ENCODE measurements around the gene RAB6B.

Gene RAB6B

DNA sequence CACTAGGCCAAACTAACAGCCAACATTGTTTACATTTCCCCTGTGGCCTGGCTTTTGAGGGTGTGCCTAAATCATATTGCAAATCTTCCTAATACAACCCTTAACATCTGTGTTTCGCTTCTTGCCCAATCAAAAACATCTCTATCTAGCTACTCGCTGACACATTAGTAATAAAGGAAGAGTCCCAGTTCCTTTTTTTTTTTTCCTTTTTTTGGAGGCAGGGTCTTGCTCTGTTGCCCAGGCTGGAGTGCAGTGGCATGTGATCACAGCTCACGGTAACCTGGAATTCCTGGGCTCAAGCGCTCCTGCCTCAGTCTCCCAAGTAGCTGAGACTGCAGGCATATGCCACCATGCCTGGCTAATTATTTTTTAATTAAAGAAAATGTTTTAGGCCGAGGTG, 92.2 kb downstream of the RAB6B start:
- ChIA-PET POLR2A (interaction anchor here (0.6 kb wide), 1 partner anchor 16 kb away, joined by 4 read pairs; no protein-coding TSS in a partner anchor), CTCF (interaction anchor here (1.5 to 2.8 kb wide), 2 partner anchors 14 to 16 kb away, joined by 4 to 10 read pairs; no protein-coding TSS in a partner anchor)
- DNase-seq (ENCODE audit: extremely low spot score) = no peak
- TF ChIP-seq, protein P1, sequence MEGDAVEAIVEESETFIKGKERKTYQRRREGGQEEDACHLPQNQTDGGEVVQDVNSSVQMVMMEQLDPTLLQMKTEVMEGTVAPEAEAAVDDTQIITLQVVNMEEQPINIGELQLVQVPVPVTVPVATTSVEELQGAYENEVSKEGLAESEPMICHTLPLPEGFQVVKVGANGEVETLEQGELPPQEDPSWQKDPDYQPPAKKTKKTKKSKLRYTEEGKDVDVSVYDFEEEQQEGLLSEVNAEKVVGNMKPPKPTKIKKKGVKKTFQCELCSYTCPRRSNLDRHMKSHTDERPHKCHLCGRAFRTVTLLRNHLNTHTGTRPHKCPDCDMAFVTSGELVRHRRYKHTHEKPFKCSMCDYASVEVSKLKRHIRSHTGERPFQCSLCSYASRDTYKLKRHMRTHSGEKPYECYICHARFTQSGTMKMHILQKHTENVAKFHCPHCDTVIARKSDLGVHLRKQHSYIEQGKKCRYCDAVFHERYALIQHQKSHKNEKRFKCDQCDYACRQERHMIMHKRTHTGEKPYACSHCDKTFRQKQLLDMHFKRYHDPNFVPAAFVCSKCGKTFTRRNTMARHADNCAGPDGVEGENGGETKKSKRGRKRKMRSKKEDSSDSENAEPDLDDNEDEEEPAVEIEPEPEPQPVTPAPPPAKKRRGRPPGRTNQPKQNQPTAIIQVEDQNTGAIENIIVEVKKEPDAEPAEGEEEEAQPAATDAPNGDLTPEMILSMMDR (IDR thresholded peaks at IDR 0.05; ENCODE audit: control extremely low read depth, extremely low read depth, low read depth, missing control alignments) = no peak

DNA sequence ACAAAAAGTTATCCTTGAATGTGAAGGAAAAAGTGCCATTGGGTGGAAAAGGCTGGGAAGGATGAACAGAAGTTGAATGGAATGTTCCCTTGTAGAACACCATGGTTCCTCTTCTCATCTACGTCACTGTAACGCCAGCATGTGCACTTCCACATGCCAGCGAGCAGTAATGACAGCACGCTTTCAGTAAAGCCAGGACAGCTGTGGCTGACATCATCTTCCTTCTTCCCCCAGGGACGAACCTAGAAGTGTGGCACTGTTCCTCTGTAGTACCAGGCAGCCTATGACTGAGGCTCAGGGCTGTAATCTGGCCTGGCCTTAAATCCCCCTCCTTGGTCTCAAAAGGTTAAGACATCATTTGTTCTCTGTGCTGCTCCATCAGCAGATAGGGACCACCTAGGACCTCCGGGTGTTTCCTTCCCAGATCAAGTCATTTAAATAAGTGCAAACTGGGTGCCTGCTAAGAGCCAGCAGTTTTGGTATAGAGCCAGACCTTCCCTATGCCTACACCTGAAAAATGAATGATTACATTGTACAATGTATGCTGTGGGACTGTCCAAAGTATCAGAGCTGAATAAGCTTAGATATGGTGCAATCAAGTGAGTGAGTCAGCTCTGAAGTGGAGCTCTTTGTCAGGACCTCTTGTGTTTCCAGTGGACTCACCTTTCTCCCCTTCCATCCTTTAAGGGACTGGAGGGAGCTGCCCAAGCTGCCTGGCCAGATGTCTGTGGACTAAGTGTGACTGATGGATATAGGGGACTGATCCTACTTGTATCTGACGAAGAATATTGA, 95.7 kb downstream of the RAB6B start:
- DNase-seq (ENCODE audit: extremely low spot score) = no peak
- CTCF ChIA-PET = interaction anchor here (0.8 kb wide), 1 partner anchor 17 kb away, joined by 4 read pairs; no protein-coding TSS in a partner anchor
- TF ChIP-seq, protein P1 (IDR thresholded peaks at IDR 0.05; ENCODE audit: control extremely low read depth, extremely low read depth, low read depth, missing control alignments) = no peak
- POLR2A ChIA-PET = no interaction called here

DNA sequence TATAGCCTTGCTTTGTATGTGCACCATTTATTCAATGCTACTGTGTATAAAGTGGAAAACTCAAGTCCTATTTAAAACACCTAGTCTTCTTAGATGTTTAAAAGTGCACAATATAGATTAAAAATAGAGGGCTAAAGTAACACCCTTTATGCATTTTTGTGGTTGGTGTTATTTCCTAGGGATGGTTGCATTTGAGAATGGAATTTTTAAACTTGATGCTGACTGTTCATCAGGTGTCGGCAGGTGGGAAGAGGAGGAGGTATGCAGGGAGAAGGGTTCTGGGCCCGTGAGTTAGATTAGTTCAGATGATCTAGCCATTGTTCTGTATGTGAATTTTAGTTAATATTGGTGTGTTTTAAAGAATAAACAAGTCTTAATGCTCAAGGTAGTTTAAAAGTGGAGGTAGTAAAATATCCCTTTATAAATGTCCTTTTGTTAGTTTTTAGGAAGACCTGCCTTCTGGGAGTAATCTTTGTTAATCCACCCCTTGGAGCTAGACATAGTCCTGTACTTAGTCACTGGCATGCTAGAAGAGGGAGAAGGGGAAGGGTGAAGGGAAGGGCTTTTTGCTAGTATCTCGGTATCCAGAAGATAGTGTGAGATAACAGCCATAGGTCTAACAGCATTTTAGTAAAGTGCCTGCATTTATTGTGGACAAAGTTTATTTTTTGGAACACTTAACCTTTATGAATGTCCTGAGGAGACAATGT, 98.1 kb downstream of the RAB6B start:
- no peak for DNase-seq (ENCODE audit: extremely low spot score)
- ChIA-PET CTCF (no interaction called here), POLR2A (no interaction called here)
- TF ChIP-seq, protein P1 (IDR thresholded peaks at IDR 0.05; ENCODE audit: control extremely low read depth, extremely low read depth, low read depth, missing control alignments) = no peak

DNA sequence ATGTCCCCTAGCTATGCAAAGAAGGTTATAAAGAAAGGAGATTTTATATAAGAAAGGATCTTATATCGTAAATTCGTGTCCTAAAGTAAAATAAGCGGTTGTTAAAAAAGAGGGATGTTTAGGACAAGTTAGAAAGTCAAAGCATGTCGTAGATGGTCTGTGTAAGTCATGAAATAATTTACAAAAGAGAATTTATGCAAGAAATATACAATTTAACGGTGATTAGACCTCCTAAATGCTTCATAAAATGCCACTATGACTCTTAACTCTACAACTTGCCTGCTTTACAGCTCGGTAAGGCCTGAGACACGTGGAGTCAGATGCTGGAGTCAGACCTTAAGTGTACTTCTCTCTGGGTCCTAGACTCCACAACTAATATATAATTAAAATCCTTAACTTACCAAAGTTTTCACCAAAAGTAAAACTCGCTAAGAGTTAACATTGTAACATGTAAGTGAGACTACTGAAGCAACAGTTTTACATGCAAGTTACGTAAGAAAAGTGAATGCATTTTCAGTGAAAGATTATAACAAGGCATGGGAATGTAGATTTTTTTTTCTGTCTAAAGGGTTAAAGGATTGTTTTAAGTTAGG, 103.4 kb downstream of the RAB6B start:
- POLR2A ChIA-PET = no interaction called here
- TF ChIP-seq, protein P1 (IDR thresholded peaks at IDR 0.05; ENCODE audit: control extremely low read depth, extremely low read depth, low read depth, missing control alignments) = no peak
- DNase-seq (ENCODE audit: extremely low spot score) = no peak
- CTCF ChIA-PET = no interaction called here

DNA sequence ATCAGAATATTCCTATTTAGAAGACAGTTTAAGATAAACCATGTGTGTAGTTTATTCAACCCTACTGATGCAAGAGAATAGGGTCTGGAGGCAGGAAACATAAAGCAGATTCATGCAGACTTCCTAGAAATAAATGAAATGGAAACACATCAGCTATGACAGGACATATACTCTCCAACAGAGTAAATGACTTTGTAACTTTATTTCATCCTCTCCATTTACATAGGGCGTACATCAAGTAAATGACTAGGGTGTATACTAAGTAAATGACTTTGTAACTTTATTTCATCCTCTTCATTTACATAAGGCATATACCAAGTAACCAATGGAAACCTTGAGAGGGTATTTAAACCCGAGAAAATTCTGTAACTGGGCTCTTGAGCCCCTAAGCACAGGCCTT, 107.7 kb downstream of the RAB6B start:
- CTCF ChIA-PET = interaction anchor here (1.0 kb wide), 1 partner anchor 11 kb away, joined by 3 read pairs; no protein-coding TSS in a partner anchor
- DNase-seq (ENCODE audit: extremely low spot score) = no peak
- POLR2A ChIA-PET = no interaction called here
- TF ChIP-seq, protein P1 (IDR thresholded peaks at IDR 0.05; ENCODE audit: control extremely low read depth, extremely low read depth, low read depth, missing control alignments) = no peak

DNA sequence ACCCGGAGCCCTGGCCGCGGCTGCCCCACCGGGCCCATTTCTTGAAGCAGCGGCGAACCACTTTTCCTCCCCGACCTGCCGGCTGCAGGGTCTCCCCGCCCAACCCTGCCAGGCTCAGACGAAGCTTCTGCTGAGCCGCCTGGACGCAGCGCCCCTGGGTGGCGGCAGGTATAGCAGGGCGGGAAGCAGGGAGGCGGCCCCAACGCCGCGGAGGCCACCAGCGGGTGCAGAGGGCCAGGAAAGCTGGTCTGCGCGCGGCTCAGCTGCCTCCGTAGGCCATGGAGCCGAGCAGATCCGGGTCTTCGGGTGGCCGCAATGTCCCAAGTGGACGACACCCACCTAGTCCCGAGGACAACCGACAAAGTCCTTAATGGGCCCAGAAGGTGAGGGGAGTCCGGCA, 111.9 kb downstream of the RAB6B start:
- ChIA-PET POLR2A (no interaction called here), CTCF (no interaction called here)
- TF ChIP-seq, protein P1 (IDR thresholded peaks at IDR 0.05; ENCODE audit: control extremely low read depth, extremely low read depth, low read depth, missing control alignments) = no peak
- DNase-seq (ENCODE audit: extremely low spot score) = no peak
